NCI-H82 treated with DMSO at 0.1 percent for 48 hours (cell line): ENCODE results near the gene PUSL1.
"Not testable (repeated sequence)": the region's sequence is repeated elsewhere in the genome, so short reads cannot be mapped to it uniquely, and the experiment has no call there.

Experiments used
- DNase-seq: peaks from one replicate; lab custom pipeline; 2025; ENCODE audit not compliant: unreplicated experiment; lab: John Stamatoyannopoulos, UW

PUSL1 gene

GRCh38 chr1:1307261-1307922, 1.0 kb upstream of the PUSL1 start:
- no peak for DNase-seq

- no peak for DNase-seq
Measured at GRCh38 chr1:1308756-1309250, 406 bp downstream of the PUSL1 start.

- no peak for DNase-seq
Measured at GRCh38 chr1:1309251-1310108, 1.1 kb downstream of the PUSL1 start.

- no peak for DNase-seq
Measured at GRCh38 chr1:1310109-1310385, 1.6 kb downstream of the PUSL1 start.

GRCh38 chr1:1310476-1311053, 2.2 kb downstream of the PUSL1 start:
- DNase-seq, result no peak

- no peak for DNase-seq
Measured at GRCh38 chr1:1311107-1312104, 3.0 kb downstream of the PUSL1 start.

GRCh38 chr1:1312450-1313314, 4.3 kb downstream of the PUSL1 start:
- DNase-seq, result no peak

GRCh38 chr1:1313500-1314236, 5.3 kb downstream of the PUSL1 start:
- no peak for DNase-seq

GRCh38 chr1:1314237-1314586, 5.8 kb downstream of the PUSL1 start:
- DNase-seq, result no peak

- no peak for DNase-seq
Measured at GRCh38 chr1:1314678-1315335, 6.4 kb downstream of the PUSL1 start.

- DNase-seq, result no peak
Measured at GRCh38 chr1:1315435-1315954, 7.1 kb downstream of the PUSL1 start.

GRCh38 chr1:1316199-1316598, 7.8 kb downstream of the PUSL1 start:
- not testable (repeated sequence) for DNase-seq

GRCh38 chr1:1317420-1317819, 9.0 kb downstream of the PUSL1 start:
- no peak for DNase-seq

GRCh38 chr1:1318131-1318652, 9.8 kb downstream of the PUSL1 start:
- DNase-seq, result no peak

GRCh38 chr1:1318777-1319645, 10.6 kb downstream of the PUSL1 start:
- DNase-seq, result no peak

GRCh38 chr1:1319646-1319941, 11.2 kb downstream of the PUSL1 start:
- no peak for DNase-seq

- DNase-seq, result no peak
Measured at GRCh38 chr1:1320666-1321448, 12.5 kb downstream of the PUSL1 start.
